OCI-LY7 (cell line): Measurements from ENCODE around the gene CHCHD4.

Experiments used
- CTCF ChIP-seq: fragments of 200-600 bp; sonication (generic); conservative IDR thresholded peaks from 2 replicates; pipeline ENCODE4 v1.5.1; 2014; ENCODE audit warnings: mild to moderate bottlenecking, antibody characterized with exemption, low read length, moderate library complexity, mixed read lengths
- EZH2phosphoT487 ChIP-seq: fragments of 200-600 bp; sonication (generic); IDR thresholded peaks from 2 replicates; pipeline ENCODE4 v1.6.1; 2018; ENCODE audit warnings: low read depth, borderline replicate concordance, mild to moderate bottlenecking, mixed run types, antibody characterized with exemption, low read length, moderate library complexity, mixed read lengths

GRCh38 chr3:14140668-14141067, 16.0 kb upstream of the CHCHD4 start:
- no peak for TF ChIP-seq CTCF
- no peak for TF ChIP-seq EZH2phosphoT487
